HG02623 (cell line): Measurements from ENCODE around the gene NDP.

Experiments used
- ATAC-seq: cut with Tn5 transposase; IDR thresholded peaks from one replicate; pipeline ENCODE4 v1.9.1; 2021; ENCODE audit warnings: moderate library complexity; ENCODE audit not compliant: unreplicated experiment

Gene NDP

GRCh38 chrX:43973249-43974099 lies at the start of gene NDP:
TSS of gene NDP (minus strand) at chrX:43973390. CDS start at chrX:43958645, 14,745 bp downstream.
- ATAC-seq: no peak

- no peak for ATAC-seq
Observed at GRCh38 chrX:44022964-44023363, 49.8 kb upstream of the NDP start.

DNA sequence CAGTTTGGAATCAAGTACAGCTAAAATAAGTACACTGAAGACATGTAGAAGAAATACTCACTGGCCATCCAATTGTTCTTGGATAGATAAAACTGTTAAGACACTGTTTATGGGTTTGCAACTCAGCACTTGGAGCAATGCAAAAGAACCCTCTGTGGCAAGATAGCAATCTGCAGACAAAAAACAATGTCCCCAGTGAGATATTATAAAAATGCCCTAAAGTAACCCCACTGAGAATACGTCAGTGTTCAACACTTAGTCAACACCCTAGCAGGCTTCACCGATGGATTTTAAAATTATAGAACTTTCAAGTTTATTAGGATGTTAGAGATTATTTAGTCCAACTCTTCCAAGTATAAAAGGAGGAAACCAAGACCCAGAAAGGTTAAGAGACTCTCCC lies 47.5 kb upstream of the NDP start:
- ATAC-seq: no peak

DNA sequence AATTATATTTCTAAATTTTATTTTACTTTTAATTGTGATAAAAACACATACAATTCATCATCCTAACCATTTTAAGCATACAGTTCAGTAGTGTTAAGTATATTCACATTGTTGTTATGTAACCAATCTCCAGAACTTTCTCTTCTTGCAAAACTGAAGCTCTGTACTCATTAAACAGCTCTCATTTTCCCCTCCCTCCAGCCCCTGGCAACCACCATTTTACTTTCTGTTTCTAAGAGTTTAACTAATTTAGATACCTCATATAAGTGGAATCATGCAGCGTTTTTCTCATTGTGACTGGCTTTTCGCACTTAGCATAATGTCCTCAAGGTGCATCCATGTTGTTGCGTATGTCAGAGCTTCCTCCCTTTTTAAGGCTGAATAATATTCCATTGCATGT lies 46.7 kb upstream of the NDP start:
- no peak for ATAC-seq

- no peak for ATAC-seq
Observed at GRCh38 chrX:44017676-44018075, 44.5 kb upstream of the NDP start.

- ATAC-seq: no peak
Observed at GRCh38 chrX:44016906-44017305, 43.7 kb upstream of the NDP start.

DNA sequence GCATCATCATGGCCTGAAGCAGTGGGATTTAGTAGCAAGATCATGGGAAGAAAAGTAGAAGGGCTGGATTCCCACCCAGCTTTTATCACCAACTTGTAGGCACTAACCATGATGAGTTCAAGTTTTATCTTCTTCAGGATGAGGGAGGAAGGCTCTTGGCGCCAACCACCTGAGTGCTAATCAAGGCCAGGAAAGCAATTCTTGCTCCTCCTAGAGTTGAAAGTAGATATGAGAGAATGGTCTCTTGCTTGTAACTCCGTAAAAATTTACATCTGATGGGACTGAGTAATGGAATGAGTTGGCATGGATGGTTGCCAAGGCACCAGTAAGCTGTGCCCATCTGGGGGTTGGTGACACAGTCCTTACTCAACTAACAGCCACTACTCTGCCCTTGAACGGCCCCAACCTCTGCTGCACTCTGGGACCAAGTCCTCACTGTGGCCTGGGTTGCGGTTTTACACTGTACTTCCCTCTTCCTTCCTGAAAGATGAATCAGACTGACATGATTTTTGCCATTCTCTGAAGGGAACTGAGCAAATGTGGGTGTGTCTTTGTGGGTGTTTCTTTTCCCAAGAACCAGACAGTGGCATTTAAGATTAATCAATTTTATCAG lies 39.4 kb upstream of the NDP start:
- no peak for ATAC-seq

GRCh38 chrX:44011506-44011905 lies 38.3 kb upstream of the NDP start:
- no peak for ATAC-seq

- no peak for ATAC-seq
Observed at GRCh38 chrX:44010626-44011025, 37.4 kb upstream of the NDP start.

DNA sequence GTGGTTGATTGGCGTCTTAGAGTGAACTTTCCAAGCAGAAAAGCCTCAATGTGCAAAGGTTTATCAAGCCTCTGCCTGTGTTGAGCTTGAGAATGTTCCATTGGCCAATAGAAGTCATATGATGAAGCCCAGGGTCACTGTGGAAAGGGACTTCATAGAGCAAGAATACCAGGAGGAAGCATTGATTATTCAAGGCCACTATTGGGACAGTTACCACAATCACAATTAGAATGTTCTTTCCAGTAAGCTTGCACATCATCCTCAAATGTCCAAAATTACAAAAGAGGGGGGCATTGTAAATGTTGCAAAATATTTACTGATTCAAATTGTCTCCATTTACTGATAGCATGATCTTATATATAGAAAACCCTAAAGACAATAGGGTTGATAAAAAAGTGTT lies 32.9 kb upstream of the NDP start:
- no peak for ATAC-seq

GRCh38 chrX:44003975-44004374 lies 30.8 kb upstream of the NDP start:
- ATAC-seq: no peak

- no peak for ATAC-seq
Observed at GRCh38 chrX:44002567-44002966, 29.4 kb upstream of the NDP start.

DNA sequence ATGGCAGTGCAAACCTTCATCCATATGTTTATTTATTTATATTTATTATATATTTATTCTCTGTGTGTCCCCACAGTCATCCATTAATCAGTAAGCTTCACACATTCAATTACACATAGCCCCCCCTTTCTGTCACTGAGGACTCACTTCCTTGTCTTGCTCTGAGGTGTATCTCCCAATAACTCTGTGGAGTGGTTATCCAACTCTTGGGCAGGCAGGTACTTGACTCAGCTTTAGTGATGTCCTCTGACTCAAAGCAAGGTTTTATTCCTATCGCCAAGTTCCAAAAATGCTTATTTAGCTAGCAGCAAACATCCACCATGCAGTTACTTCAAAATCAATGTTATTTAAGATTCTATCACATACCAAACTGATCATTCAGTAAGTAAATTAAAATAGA lies 25.2 kb upstream of the NDP start:
- ATAC-seq: no peak

GRCh38 chrX:43996491-43996890 lies 23.3 kb upstream of the NDP start:
- no peak for ATAC-seq

GRCh38 chrX:43986083-43986482 lies 12.9 kb upstream of the NDP start:
- no peak for ATAC-seq

GRCh38 chrX:43985511-43985910 lies 12.3 kb upstream of the NDP start:
- ATAC-seq: no peak

DNA sequence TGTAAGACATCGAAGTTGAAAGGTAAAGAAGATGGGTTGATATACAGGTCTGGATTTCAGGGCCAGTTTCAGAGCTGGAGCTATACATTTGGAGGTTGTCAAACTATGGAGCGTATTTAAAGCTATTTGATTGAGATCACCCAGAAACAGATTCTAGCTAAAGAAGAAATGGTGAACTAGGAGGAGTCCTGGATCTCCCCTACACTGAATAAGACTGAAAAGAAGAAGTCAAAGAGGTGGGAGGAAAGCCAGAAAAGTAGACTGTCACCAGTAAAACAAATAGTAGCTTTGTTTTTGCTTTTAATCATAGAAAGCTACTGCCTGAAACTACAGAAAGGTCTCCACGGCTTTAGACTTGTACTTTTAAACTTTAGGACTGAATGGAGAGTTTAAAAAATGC lies 5.0 kb upstream of the NDP start:
- ATAC-seq: no peak

- ATAC-seq: no peak
Observed at GRCh38 chrX:43976205-43976604, 3.0 kb upstream of the NDP start.

GRCh38 chrX:43975796-43976195 lies 2.6 kb upstream of the NDP start:
- no peak for ATAC-seq

DNA sequence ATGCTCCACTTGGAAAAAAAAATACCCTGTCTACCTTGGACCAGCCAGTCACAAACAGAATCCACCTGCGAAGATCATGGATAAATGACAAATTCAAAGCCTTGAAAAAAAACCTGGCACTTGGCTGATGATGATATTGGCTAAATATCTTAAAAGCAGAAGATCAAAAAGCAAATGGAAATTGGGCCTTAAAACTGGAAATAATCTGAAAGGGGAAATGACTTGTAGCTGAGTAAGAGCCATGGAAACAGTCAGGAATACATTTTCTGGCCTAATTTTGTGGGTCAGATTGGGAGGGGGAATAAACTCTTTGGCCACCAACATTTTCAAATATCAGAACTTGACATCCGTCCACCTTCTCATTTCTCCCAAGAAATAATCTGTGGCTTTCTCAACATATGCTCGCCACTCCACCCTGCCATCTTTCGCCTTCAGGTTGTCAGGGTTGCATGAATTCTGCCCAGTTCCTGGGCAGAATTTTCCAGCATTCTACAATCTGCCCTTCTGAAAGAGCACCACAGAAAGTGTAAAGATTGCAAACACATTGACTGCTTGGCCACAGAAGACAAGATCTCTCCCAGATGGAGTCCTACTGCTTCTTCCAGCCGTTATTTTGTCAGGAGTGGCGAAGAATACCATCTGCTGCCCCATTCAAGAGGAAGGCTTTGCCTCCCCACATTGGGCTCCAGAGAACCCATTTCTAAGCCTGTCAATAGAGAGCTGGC lies 1.7 kb upstream of the NDP start:
- ATAC-seq: no peak

DNA sequence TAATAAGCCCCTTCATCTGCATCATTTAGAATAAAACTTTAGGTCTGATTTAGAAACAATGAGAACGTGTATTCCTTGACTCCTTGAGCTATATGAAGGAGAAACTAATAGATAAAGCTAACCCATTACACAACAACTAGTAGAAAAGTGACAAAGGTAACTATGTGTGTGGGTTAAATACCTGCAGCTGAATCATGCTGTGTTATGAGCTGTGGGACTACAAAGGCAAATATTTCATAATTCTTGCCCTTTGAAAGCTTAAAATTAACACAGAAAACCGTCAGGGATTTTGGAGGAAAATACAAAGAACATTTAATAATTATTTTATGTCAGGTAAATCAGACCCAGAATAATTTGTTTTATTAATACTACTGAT lies 898 bp upstream of the NDP start:
- no peak for ATAC-seq
